Cerebellar cortex (tissue), 1 donor: Measurements from ENCODE around the gene KIF3A.
A peak's percentile ranks its signal among the peaks of the same experiment; 100 is the strongest.

ENCODE experiments used
- DNase-seq: peaks from one replicate; pipeline ENCODE4 v3.0.0-alpha.2; 2015; ENCODE audit warnings: low spot score

Gene KIF3A

DNA sequence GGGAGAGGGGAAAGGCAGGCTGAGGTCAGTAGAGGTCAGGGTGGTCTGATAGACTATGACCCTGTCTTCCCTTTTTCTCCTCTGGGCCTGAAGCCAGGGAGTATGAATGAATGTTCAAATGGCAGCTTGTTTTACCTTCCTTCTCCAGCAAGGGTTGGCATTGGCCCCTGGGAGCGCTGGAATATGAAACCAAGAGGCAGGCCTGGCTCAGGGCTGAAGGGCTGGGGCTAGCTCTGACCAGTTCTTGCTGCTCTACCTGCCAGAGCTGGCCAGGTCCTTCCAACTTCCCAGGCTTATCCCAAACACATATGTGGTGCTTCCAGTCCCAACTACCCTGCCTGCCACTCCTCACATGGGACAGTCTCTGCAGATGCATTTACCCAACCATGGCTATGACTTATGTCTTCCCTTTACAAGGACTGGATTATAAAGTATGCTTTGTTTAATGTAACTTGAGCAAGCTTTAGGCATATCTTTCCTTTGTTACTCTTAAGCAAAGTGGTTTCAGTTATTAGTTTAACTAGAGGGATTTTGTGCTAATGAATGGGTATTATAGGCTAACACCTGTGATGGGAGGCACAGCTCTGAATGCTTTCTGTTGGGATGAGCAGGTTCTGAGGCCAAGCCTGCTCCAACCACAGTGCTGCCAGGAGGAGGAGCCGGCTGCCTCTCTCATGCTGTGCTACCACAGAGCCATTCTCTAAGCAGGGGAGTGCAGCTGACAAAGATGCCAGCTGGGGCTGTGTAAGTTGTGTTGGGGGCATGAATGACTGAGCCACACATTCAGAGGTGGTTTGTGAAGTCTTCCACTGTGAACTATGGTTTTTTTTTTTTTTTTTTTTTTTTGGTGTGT, 16.0 kb upstream of the KIF3A start:
- peak; percentile 79 for DNase-seq

GRCh38 chr5:132752581-132753125, 15.3 kb upstream of the KIF3A start:
- DNase-seq = no peak

DNA sequence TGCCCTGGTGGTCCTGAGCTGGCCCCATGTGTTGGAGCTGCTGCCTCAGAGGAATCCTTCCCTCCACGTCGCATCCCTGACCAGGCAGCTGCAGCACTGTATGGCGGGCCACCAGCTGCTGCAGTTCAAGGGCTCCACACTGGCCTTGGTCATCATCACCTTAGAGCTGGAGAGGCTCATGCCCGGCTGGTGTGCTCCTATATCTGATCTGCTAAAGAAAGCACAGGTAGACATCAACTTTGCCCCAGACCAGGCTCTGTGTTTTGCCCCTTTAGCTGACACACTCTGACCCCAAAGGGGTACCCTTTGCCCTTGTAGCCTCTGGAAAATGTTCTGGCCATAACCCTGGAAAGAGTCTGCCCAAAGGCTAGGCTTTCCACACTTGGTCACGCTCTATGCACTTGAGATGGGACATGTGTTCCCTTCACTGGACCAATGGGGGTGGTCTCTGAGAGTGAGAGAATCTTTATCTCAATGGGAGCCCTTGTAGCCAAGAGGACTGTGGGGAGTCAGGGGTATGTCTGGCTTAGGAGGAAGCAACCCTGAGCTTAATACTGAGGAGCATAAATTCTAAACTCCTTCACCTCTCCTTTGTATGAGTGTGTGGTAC, 14.7 kb upstream of the KIF3A start:
- DNase-seq = no peak

DNA sequence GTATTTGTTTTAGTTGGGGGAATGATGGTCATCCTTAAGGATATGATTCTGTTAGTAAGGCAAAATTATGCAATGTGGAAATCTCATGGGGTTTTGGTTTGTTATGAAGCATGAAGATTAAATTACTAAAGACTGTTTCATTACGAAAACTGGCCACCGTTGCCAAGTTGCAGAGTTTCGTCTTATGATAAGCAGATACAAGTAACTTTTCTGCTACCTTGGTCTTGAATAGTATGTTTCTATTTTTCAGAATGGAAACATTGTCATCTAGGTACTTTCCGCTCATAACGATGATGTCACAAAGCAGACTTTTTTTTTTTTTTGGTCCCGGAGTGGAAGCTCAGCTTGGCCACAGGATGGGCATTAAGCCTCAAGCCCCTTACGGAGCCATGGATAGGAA, 14.1 kb upstream of the KIF3A start:
- DNase-seq = no peak

DNA sequence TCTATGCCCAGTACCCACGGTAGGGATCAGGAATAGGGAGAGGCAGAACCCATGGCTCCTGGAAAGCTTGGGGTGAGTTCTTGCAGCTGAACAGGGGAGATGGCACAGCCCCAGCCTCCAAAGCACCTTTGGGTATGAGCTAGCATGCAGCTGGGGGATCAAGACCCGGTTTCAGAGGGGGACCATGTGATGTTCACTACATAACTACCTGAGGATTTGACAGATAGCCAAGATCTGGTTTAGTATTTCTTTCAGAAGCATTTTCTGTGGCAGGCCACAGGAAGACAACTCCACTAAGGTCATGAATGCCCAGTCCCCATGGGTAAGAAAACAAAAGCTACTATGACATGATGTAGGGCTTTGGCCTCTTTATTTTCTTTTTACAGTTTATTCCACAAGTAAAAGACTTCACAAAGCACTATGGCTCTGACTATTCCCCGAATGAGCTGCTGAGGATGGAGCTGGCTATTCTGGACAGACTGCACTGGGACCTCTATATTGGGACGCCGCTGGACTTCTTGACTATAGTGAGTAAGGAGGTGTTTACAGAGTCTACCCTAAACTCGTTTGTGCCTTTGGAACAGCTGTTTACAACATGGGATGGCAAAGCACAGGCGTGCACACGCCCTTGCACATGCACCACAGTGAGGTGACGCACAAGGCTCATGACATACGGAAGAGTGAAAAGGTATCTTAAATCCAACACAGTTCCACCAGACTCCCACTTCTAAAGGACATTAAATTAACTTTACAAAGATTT, 13.3 kb upstream of the KIF3A start:
- no peak for DNase-seq

DNA sequence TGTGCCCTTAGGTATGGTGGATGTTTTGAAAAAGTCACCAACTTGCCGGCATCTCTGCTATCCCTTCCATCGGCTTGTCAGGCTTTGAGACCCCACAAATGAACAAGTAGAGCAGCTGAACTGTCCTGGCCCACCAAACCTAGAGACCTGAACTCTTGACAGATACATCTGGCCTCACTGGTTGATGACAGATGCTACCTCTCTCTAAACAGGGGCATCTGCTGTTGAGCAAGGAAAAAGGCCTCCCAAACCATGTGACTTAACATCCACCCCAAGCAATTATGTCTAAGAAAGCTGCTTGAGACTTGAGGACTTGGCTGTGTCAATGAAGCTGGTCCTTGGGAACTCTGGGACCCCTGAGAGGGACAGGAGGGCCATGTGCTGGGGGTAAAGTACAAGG, 12.2 kb upstream of the KIF3A start:
- no peak for DNase-seq

GRCh38 chr5:132748522-132749000, 11.2 kb upstream of the KIF3A start:
- DNase-seq = no peak

DNA sequence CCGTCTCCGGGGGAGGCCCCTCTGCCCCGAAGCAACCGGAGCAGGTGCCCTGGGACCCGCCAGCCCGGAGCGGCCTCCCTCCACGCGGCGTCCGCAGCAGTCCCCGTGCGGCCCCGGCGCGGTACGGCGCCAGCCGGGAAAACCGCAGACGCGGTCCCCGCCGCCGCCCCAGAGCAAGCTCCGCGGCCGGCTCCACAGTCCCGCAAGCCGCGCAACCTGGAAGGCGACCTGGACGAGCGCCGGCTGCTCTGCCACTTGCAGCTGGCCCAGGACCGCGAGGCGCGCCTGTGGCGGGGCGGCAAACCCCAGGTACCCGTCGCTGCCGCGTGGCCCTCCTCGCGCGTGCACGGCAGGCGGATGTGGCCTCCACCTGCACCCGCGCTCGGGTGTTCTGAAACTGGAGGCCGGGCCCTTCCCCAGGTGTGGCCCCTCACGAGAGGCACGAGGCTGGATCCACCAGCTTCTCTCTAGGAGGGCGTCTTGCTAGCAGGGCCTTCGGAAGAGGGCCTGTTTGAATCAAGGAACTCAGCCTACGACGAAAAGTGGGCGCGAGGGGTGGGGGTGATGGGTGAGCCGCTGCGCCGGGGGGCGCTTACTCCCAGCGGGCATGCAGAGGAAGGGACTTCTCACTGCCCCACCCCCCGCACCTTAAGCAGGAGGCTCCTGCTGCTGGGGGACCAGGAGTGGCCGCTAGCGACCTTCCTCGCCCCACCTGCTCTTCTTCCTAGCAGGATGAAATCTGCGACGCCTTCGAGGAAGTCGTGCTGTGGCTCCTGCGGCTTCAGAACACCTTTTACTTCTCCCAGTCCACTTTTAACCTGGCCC, 10.5 kb upstream of the KIF3A start:
- DNase-seq = no peak

GRCh38 chr5:132746954-132747615, 9.7 kb upstream of the KIF3A start, which contains the start of gene CCNI2:
Gene CCNI2, plus strand, starts transcription at chr5:132747426. Its CDS starts 70 bp downstream, at chr5:132747496.
- DNase-seq = peak; percentile 39

- DNase-seq = no peak
These were observed 9.2 kb upstream of the KIF3A start for GRCh38 chr5:132746592-132746953.

DNA sequence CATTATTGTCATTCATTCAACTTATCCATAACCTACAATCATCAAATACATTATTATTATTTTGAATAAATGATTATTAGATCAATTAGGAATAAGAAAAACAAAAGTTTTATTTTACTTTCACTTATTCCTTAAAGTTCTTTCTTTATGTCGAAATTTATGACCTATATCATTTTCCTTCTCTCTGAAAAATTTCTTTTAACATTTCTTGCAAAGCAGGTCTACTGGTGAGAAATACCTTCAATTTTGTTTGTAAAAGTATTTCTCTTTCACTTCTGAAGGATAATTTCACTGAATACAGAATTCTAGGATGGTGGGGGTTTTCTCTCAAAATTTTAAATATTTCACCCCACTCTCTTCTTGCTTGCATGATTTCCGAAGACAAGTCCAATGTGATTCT, 7.3 kb upstream of the KIF3A start:
- no peak for DNase-seq

DNA sequence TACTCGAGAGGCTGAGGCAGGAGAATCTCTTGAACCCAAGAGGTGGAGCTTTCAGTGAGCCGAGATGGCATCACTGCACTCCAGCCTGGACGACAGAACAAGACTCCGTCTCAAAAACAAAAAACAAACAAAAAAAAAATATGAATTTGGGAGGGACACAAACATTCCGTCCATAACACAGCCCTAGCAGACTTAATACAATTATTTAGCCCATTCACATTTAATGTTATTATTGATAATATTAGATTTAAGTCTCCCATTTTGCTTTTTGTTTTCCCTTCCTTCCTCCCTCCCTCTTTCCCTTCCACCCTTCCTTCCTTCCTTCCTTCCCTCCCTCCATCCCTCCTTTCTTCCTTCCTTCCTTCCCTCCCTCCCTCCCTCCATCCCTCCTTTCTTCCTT, 5.3 kb upstream of the KIF3A start:
- DNase-seq = no peak

DNA sequence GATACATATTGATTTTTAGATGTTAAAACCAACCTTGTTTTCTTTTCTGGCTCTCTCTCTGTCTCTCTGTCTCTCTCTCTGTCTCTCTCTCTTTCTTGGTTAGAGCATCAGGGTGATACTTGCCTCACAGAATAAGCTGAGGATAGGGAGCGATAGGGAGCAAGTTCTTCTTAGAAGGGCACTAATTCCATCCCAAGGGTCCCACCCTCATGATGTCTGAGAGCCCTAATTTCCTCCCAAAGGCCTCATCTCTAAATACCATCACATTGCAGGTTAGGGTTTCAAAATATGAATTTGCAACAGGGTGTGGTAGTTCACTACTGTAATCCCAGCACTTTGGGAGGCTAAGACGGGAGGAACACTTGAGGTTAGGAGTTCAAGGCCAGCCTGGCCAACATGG, 4.8 kb upstream of the KIF3A start:
- no peak for DNase-seq

- no peak for DNase-seq
These were observed 1.9 kb upstream of the KIF3A start for GRCh38 chr5:132739232-132739631.

GRCh38 chr5:132737982-132738681, 786 bp upstream of the KIF3A start:
- no peak for DNase-seq

DNA sequence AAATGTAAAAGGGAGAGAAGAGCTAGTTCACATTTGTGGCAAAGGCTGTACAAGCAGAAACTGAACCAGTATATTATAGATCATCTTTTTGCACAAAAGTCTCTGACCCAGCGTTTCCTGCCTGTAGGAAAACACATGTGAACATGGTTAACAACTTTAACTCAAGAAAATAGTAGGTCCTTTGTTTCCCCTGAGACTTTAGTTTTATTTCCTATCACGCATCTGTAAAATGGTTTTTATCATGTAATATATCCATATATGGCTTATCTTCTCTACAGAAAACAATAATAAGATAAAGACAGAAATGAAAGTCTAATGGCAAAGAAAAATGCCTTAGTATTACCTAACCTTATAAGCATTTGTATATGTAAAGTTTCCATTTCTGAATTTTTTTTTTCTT, 2.7 kb downstream of the KIF3A start:
- DNase-seq = no peak

GRCh38 chr5:132733499-132734148, 3.7 kb downstream of the KIF3A start:
- no peak for DNase-seq

DNA sequence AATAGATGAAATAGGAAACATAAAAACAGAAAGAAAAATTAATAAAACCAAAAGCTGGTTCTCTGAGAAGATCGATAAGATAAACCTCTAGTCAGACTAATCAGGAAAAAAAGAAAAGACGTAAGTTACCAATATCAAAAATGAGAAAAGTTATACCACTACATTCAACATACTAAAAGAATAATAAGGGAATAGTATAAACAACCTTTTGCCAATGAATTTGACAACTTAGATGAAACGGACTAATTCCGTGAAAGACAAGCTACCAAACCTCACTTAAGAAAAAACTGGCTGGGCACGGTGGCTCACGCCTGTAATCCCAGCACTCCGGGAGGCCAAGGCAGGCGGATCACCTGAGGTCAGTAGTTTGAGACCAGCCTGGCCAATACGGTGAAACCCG, 7.5 kb downstream of the KIF3A start:
- DNase-seq = no peak

DNA sequence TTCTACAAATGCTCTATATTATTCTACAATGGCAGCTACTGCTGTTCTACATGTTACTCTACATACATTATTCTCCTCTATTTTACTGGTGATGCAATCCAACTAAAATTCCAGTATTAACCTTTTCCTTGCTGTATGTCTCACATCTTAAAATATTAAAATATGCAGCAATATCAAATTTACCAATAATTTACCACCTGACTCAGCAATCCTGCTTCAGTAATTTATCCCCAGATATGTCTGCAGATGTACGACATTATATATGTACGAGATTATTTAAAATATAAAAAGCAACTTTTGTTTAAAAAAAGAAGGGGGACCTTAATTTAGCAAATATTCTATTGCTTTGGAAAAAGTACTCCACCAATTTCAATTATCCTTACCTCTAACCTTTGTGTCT, 11.6 kb downstream of the KIF3A start:
- DNase-seq = no peak
